Measurements from ENCODE around the gene ZMYND8. TPM values are rescaled to one million over a fixed set of nuclear protein-coding genes. Genes with fewer than 3 reads are reported as not detected.

ZMYND8 gene
- total and polyA plus RNA-seq, 2 donors (not counting 3 experiments of a cell fraction or from before 2014, with no cell fraction given): 30.6 to 75.2 TPM

- POLR2A ChIA-PET: no interaction called here
- CTCF ChIA-PET: no interaction called here
Measured at GRCh38 chr20:47172579-47172978, 183.9 kb downstream of the ZMYND8 start.

GRCh38 chr20:47167846-47168245 lies 188.7 kb downstream of the ZMYND8 start:
- CTCF ChIA-PET: no interaction called here
- dilution Hi-C loops (cut with MboI; ENCODE audit: extremely low pct_ligation_motif_present, low sequenced_read_pairs): no loop called here
- Histone ChIP-seq H3K4me1 (ENCODE audit: control insufficient read depth, extremely low read depth, insufficient read depth, low read length) (no peaks in the 10 kb centered on the region), H3K9ac (replicated peaks; ENCODE audit: extremely low read depth, insufficient read depth, low read length) (no peak overlapping the region), H3K4me2 (ENCODE audit: insufficient read depth, low read length) (no peak overlapping the region), H3K9me1 (replicated peaks; ENCODE audit: control insufficient read depth, extremely low read depth, insufficient read depth, low read length) (no peaks in the 10 kb centered on the region), H3K36me3 (ENCODE audit: control insufficient read depth in 2 of 2, extremely low read depth in 1 of 2, insufficient read depth in 2 of 2, low read length in 2 of 2) (no peaks in the 10 kb centered on the region), H3K4me3 (replicated peaks in 1 of 3; ENCODE audit: insufficient read depth in 1 of 3, low read depth in 1 of 3, low read length in 3 of 3) (no peak overlapping the region), H4K20me1 (replicated peaks; ENCODE audit: control insufficient read depth, extremely low read depth, insufficient read depth, low read length) (no peaks in the 10 kb centered on the region), H3K27me3 (ENCODE audit: control insufficient read depth in 2 of 2, insufficient read depth in 2 of 2, low read length in 2 of 2) (no peaks in the 10 kb centered on the region), H3K79me2 (ENCODE audit: control insufficient read depth, insufficient read depth, low read length) (no peaks in the 10 kb centered on the region), H3K9me3 (replicated peaks; ENCODE audit: control insufficient read depth, insufficient read depth, low read length) (no peaks in the 10 kb centered on the region), H2AFZ (ENCODE audit: low read depth, low read length) (no peak overlapping the region), H3K27ac (ENCODE audit: insufficient read depth, low read depth, low read length) (no peak overlapping the region)
- POLR2A ChIA-PET: no interaction called here
- FAIRE-seq (no peak), DNase-seq (ENCODE audit: low read depth, low spot score) (no peak)
- BruUV-seq (replicated peaks): no TSS peak
- TF ChIP-seq JUN (IDR thresholded peaks at IDR 0.05; ENCODE audit: borderline replicate concordance, insufficient read depth, insufficient read length, low read depth) (no peak), FOS (IDR thresholded peaks at IDR 0.05; ENCODE audit: borderline replicate concordance, insufficient read depth, low read length) (no peak), CTCF (IDR thresholded peaks at IDR 0.05; ENCODE audit: extremely low read depth in 1 of 2, insufficient read depth in 1 of 2, low read depth in 1 of 2, low read length in 2 of 2) (no peak), GATA2 (IDR thresholded peaks at IDR 0.05; ENCODE audit: insufficient read depth, insufficient read length, low read depth, low read length) (no peak), MYC (IDR thresholded peaks at IDR 0.05; ENCODE audit: low read depth, low read length) (no peak)
- intact Hi-C loops (cut with micrococcal nuclease): no loop called here

More at GRCh38 chr20:47172579-47172978, 183.9 kb downstream of the ZMYND8 start:
- no peaks in the 10 kb centered on the region for H3K9me3 ChIP-seq (replicated peaks; ENCODE audit: control insufficient read depth, insufficient read depth, low read length)
- H3K36me3 ChIP-seq (ENCODE audit: control insufficient read depth in 2 of 2, extremely low read depth in 1 of 2, insufficient read depth in 2 of 2, low read length in 2 of 2): no peaks in the 10 kb centered on the region
- H3K4me2 ChIP-seq (ENCODE audit: insufficient read depth, low read length): no peak overlapping the region
- H3K79me2 ChIP-seq (ENCODE audit: control insufficient read depth, insufficient read depth, low read length): no peaks in the 10 kb centered on the region
- TF ChIP-seq FOS (IDR thresholded peaks at IDR 0.05; ENCODE audit: borderline replicate concordance, insufficient read depth, low read length): no peak
- TF ChIP-seq GATA2 (IDR thresholded peaks at IDR 0.05; ENCODE audit: insufficient read depth, insufficient read length, low read depth, low read length): no peak
- TF ChIP-seq CTCF (IDR thresholded peaks at IDR 0.05; ENCODE audit: extremely low read depth in 1 of 2, insufficient read depth in 1 of 2, low read depth in 1 of 2, low read length in 2 of 2): no peak
- TF ChIP-seq POLR2AphosphoS5 (IDR thresholded peaks at IDR 0.05; ENCODE audit: insufficient read depth, low read depth, low read length): no peak
- H3K4me3 ChIP-seq (replicated peaks in 1 of 3; ENCODE audit: insufficient read depth in 1 of 3, low read depth in 1 of 3, low read length in 3 of 3): no peak overlapping the region
- no peak for FAIRE-seq
- no peaks in the 10 kb centered on the region for H4K20me1 ChIP-seq (replicated peaks; ENCODE audit: control insufficient read depth, extremely low read depth, insufficient read depth, low read length)
- no peak for DNase-seq (ENCODE audit: low read depth, low spot score)
- no peak overlapping the region for H3K9ac ChIP-seq (replicated peaks; ENCODE audit: extremely low read depth, insufficient read depth, low read length)
- intact Hi-C loops (cut with micrococcal nuclease) (no loop called here), dilution Hi-C loops (cut with MboI; ENCODE audit: extremely low pct_ligation_motif_present, low sequenced_read_pairs) (no loop called here)
- H3K4me1 ChIP-seq (ENCODE audit: control insufficient read depth, extremely low read depth, insufficient read depth, low read length): no peaks in the 10 kb centered on the region
- no TSS peak for BruUV-seq (replicated peaks)
- H3K27me3 ChIP-seq (ENCODE audit: control insufficient read depth in 2 of 2, insufficient read depth in 2 of 2, low read length in 2 of 2): no peaks in the 10 kb centered on the region
- no peaks in the 10 kb centered on the region for H3K9me1 ChIP-seq (replicated peaks; ENCODE audit: control insufficient read depth, extremely low read depth, insufficient read depth, low read length)
- H3K27ac ChIP-seq (ENCODE audit: insufficient read depth, low read depth, low read length): no peak overlapping the region
- no peak overlapping the region for H2AFZ ChIP-seq (ENCODE audit: low read depth, low read length)

Measured in endothelial cell of umbilical vein (primary cell).